Lower leg skin (tissue), 3 donors: Measurements from ENCODE around the gene RHOB.

Source experiments
- POLR2A ChIP-seq, 2 donors: fragments of 450-650 bp; IDR thresholded peaks; one replicate each; pipeline ENCODE4 v1.6.1; 2016 to 2017; ENCODE audit warnings: antibody characterized with exemption in 2 of 2, mild to moderate bottlenecking in 1 of 2, moderate library complexity in 1 of 2
- TF ChIP-seq, protein P1 (sequence below), 3 donors: fragments of 450-650 bp; IDR thresholded peaks; one replicate each; pipeline ENCODE4 v1.5.1; 2016; ENCODE audit warnings: antibody characterized with exemption in 3 of 3, mild to moderate bottlenecking in 3 of 3, moderate library complexity in 2 of 3

DNA sequence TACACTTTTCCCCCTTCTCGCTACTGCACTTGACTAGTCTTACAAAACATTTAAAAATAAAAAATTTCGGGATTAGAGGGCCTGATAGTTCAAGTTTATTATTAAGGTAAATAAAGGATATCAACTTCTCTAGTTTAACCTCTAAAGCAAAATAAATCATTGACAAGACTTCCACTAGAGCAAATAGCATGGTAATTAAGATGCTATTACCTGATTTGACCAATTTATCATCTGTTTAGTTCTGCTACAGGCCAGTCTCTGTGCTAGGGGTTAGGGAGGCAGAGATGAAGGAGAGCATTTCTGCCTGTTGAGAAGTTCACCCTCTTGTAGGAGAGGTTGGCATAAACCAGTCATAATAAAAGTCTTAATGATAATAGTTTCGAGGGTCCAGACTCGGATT lies 34.0 kb downstream of the RHOB start:
- TF ChIP-seq, protein P1, sequence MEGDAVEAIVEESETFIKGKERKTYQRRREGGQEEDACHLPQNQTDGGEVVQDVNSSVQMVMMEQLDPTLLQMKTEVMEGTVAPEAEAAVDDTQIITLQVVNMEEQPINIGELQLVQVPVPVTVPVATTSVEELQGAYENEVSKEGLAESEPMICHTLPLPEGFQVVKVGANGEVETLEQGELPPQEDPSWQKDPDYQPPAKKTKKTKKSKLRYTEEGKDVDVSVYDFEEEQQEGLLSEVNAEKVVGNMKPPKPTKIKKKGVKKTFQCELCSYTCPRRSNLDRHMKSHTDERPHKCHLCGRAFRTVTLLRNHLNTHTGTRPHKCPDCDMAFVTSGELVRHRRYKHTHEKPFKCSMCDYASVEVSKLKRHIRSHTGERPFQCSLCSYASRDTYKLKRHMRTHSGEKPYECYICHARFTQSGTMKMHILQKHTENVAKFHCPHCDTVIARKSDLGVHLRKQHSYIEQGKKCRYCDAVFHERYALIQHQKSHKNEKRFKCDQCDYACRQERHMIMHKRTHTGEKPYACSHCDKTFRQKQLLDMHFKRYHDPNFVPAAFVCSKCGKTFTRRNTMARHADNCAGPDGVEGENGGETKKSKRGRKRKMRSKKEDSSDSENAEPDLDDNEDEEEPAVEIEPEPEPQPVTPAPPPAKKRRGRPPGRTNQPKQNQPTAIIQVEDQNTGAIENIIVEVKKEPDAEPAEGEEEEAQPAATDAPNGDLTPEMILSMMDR (IDR thresholded peaks at IDR 0.05): no peak
- no peak for TF ChIP-seq POLR2A (IDR thresholded peaks at IDR 0.05)
